GM21576 (cell line): Measurements from ENCODE around the gene GP1BA.

Source experiments
- ATAC-seq: cut with Tn5 transposase; IDR thresholded peaks from one replicate; pipeline ENCODE4 v1.9.1; 2021; ENCODE audit warnings: mild to moderate bottlenecking, moderate library complexity; ENCODE audit not compliant: unreplicated experiment

Gene GP1BA

DNA sequence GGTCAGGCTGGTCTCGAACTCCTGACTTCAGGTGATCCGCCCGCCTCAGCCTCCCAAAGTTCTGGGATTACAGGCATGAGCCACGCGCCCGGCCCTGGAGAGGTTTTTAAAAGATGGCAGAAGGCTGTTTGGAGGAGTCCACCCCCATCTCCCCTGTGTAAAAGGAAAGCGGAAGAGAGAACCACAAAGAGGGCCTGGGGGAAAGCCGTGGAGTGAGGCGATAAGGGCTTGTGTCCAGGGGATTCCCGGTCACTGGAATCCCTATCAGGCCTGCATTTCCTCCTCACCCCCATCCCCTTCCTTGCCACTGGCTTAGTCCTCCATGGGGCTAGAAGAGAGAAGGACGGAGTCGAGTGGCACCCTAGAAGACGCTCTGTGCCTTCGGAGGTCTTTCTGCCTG, at the start of gene GP1BA:
Gene GP1BA (plus strand): TSS at position 315 of the 400 bp plus-strand sequence. CDS start 328 bp downstream, outside the sequence.
- no peak for ATAC-seq

DNA sequence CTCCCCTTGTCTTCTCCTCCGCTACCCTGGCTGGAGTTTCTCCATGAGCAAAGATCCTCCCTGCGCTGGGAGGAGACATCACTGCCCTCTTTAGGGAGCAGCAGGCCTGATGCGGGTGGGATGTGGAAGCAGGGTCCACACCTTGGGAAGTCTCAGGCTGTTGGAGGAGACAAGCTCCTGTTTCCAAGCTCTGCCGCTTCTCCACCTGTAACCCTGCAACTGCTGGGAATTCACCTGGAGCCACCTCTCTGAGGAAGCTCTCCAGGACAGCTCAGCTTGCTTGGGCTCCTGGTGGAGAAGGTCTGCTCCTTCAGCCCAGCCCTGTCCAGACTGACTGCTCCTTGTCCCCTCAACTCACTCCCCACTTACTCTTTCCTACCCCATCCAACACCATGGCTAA, 47.6 kb upstream of the GP1BA start:
- no peak for ATAC-seq

DNA sequence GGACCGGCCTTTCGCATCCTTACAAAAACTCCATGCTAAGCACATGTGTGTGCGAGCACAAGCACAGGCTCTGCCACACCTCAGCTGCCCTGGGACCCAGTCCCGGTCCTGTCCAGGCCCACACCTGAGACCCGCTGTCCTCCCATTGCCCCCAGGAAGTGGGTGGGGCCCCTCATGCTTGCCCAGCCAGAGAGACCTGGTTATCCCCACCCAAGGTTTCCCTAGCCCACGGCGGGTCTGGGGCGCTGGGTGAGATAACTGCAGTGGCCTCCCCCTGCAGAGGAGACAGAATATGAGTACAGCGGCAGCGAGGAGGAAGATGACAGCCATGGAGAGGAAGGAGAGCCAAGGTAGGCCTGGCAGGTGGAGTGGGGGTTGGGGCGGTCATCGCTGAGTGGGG, 45.2 kb upstream of the GP1BA start:
- no peak for ATAC-seq

DNA sequence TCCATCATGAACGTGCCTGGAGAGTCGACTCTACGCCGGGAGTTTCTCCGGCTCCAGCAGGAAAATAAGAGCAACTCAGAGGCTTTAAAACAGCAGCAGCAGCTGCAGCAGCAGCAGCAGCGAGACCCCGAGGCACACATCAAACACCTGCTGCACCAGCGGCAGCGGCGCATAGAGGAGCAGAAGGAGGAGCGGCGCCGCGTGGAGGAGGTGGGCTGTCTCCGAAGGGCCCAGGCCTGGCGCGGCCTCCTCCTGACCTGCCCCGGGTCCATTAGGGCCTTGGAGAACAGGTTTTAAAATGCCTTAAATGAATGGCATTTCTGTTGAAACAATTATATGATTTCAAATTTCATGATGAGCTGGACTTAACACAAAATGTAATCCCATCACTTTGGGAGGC, 44.5 kb upstream of the GP1BA start:
- no peak for ATAC-seq

DNA sequence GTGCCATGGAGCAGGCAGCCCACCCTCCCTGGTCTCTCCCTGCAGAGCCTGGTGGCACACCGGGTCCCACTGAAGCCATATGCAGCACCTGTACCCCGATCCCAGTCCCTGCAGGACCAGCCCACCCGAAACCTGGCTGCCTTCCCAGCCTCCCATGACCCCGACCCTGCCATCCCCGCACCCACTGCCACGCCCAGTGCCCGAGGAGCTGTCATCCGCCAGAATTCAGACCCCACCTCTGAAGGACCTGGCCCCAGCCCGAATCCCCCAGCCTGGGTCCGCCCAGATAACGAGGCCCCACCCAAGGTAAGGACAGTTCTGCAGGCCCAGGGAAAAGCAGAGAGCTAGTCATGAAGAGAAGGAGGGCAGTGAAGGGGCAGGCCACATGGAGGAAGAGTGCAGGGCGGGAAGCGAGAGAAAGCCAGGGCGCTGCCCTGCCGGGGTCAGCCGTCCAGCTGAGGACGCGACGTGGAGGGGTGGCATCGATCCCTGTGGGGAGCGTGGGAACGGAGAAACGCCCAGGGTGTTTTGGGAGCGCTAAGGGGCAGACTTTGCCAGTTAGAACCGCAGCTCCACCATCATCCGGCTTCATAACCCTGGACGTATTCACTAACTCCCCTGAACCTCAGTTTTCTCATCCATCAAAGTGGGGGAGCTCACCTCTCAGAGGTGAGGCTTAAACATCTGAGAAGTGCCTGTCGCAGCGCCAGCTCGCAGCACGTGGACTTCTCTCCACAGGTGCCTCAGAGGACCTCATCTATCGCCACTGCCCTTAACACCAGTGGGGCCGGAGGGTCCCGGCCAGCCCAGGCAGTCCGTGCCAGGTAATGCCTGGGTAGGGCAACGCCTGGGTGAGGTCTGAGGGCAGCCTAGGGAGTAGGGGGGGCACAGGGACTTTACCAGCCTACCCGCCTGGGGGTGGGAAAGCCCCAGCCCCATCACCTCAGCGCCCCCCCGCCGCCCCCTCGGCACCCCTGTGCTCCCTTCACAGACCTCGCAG, 40.4 kb upstream of the GP1BA start:
- no peak for ATAC-seq

DNA sequence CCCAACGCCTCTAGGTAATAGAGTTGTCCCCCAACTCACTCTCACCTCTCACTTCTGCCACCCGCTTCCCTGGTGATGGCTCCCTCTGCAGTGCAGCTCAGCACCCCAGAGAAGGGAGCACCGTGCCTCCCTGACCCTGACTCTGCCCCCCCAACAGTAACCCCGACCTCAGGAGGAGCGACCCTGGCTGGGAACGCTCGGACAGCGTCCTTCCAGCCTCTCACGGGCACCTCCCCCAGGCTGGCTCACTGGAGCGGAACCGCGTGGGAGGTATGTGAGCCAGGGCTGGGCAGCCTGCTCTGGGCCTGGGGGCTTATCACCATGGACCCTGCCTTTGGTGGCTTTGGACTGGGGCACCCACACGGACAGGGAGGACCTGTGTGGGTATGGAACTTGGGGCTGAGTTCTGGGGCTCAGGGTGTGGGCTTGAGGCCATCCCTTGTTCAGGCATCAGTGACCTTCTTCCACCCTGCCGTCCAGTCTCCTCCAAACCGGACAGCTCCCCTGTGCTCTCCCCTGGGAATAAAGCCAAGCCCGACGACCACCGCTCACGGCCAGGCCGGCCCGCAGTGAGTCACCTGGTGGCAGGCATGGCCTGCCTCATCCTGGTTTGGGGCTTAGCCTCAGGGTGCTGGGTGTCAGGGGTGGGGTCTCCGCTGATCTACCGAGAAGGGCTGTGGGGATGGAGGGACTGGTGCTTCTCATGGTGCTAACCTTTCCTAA, 39.4 kb upstream of the GP1BA start:
- no peak for ATAC-seq

DNA sequence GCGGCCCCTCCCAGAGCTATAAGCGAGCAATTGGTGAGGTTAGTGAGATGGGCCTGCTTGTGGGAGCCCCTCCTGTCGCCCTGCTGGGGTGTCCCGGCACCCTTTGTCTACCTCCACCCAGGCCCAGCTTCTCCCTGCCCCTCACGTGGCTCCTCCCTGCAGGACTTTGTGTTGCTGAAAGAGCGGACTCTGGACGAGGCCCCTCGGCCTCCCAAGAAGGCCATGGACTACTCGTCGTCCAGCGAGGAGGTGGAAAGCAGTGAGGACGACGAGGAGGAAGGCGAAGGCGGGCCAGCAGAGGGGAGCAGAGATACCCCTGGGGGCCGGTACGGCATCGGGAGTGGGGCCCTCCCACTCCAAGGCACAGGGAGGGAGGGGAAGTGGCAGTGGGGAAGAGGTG, 38.8 kb upstream of the GP1BA start:
- no peak for ATAC-seq

DNA sequence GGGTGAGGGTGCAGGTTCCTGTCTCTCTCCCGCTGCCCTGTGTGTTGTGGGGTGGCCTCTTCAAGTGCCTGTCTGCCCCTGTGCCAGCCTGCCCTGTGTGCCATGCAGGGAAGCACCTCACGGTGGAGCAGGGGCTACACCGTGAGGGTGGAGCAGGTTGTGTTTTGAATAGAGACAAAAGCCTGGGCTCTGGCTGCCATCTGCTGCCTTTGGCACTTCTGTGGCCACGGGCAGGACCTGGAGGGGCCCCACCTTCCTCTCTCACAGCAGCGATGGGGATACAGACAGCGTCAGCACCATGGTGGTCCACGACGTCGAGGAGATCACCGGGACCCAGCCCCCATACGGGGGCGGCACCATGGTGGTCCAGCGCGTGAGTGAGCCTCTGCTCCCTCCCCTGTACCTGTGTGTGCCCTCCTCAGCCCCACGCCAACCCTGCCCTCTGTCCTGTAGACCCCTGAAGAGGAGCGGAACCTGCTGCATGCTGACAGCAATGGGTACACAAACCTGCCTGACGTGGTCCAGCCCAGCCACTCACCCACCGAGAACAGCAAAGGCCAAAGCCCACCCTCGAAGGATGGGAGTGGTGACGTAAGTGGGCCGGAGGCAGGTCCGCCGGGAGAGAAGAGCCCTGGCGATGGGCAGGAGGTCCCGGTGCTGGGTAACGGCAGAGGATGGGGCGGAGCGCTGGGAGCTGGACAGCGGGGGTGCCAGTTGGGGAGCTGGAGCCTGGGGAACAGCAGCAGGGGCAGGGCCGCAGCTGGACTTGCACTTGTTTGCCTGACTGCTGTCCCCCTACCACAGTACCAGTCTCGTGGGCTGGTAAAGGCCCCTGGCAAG, 38.1 kb upstream of the GP1BA start:
- ATAC-seq: no peak

DNA sequence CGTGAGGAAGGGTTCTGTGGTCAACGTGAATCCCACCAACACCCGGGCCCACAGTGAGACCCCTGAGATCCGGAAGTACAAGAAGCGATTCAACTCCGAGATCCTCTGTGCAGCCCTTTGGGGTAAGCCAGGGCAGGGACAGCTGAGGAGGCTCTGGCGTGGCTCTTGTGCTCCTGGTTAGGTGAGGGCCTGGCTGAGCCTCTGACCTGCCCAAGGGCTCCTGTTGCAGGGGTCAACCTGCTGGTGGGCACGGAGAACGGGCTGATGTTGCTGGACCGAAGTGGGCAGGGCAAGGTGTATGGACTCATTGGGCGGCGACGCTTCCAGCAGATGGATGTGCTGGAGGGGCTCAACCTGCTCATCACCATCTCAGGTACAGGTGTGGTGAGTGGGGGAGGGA, 37.0 kb upstream of the GP1BA start:
- ATAC-seq: no peak

DNA sequence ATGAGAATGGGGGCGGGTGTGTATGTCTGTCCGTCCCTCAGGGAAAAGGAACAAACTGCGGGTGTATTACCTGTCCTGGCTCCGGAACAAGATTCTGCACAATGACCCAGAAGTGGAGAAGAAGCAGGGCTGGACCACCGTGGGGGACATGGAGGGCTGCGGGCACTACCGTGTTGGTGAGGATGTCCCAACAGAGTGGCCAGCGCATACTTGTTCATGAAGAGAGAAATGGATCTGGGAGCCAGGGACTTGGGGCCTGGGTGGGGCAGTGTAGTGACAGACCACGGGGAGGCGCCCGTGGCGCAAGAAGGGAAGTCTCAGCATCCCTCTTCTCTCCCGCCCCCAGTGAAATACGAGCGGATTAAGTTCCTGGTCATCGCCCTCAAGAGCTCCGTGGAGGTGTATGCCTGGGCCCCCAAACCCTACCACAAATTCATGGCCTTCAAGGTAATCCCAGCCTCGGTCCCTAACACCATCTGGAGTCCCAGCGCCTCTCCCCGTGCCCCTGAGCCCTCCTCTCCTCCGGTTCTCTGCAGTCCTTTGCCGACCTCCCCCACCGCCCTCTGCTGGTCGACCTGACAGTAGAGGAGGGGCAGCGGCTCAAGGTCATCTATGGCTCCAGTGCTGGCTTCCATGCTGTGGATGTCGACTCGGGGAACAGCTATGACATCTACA, 36.3 kb upstream of the GP1BA start:
- ATAC-seq: no peak

DNA sequence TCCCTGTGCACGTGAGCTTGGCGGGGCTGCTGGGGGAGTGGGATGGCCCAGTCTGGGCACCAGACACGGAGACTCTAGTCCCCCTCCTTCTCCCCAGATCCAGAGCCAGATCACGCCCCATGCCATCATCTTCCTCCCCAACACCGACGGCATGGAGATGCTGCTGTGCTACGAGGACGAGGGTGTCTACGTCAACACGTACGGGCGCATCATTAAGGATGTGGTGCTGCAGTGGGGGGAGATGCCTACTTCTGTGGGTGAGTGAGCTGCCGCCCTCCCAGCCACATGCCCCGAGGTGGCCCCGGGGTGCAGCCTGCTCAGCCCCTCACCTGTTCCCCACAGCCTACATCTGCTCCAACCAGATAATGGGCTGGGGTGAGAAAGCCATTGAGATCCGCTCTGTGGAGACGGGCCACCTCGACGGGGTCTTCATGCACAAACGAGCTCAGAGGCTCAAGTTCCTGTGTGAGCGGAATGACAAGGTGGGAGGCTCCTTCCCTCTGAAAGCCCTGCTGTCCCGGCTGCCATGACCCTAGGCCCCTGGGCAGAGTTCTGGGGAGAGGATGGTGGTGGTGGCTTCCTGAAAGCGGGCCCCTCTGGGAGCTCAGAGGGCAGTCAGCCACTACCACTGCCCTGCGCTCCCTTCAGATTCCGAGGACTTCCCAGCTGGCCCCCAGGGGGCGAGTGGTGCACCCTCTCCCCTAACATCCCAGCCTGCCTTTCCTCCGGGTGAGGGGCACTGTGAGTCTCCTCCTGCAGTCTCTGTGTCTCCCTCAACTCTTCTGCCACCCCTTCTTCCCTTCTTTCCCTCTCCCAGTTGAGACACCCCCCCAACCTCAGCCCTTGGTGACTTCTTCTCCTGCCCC, 35.5 kb upstream of the GP1BA start:
- ATAC-seq: no peak

DNA sequence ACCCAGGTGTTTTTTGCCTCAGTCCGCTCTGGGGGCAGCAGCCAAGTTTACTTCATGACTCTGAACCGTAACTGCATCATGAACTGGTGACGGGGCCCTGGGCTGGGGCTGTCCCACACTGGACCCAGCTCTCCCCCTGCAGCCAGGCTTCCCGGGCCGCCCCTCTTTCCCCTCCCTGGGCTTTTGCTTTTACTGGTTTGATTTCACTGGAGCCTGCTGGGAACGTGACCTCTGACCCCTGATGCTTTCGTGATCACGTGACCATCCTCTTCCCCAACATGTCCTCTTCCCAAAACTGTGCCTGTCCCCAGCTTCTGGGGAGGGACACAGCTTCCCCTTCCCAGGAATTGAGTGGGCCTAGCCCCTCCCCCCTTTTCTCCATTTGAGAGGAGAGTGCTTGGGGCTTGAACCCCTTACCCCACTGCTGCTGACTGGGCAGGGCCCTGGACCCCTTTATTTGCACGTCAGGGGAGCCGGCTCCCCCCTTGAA, 34.8 kb upstream of the GP1BA start:
- no peak for ATAC-seq

DNA sequence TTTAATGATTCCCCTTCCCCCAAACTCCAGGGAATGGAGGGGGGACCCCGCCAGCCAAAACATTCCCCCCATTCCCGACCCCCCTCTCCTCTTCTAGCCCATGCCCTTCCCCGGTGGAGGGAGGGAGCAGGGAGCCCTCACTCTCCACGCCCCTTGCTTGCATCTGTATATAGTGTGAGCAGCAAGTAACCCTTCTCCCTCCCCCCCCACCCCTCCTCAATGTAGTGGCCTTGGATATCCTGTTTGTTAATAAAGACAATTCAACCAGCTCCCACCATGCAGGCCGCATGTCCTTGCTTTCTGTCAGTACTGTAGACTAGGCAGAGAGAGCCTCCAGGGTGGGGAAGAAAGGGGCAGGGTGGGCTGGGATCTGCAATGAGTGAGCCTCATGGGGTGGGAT, 34.3 kb upstream of the GP1BA start:
- ATAC-seq: no peak

DNA sequence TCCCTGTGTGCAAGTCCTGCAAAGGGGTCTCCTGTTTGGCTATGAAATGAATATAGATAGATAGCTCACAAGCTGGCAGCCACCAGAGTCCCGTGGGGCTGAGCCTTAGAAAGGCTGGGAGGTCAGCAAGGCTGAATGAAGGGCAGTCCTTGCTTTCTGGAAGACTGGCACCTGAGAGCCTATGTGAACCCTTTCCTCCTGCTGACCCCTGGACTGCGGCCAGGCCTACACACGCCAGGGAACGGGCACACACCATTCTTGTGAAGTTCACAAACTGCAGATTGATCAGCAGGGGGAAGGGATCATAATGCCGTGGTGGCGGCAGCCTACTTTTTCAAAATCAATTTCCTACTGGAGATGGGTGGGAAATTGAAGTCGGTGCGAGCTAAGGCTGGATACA, 33.7 kb upstream of the GP1BA start:
- ATAC-seq: no peak

DNA sequence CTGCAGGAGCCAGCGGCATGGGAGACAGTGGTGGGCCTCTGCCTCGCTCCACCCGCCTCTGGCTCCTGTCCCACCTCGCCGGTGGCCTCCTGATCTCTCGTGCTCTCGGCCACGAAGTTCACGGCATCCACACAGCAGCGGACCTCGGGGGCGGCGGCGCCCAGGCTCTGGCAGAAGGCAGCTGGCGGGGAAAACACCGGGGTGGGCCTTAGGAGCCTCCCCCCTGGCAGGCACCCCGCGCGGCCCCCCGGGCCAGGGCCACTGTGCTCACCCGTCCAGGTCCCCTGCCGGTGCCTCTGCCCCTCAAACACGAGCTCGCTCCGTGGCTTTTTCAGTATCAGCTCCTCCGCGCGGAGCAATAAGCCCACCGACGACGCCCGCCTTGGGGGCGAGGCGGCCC, 33.1 kb upstream of the GP1BA start:
- no peak for ATAC-seq

DNA sequence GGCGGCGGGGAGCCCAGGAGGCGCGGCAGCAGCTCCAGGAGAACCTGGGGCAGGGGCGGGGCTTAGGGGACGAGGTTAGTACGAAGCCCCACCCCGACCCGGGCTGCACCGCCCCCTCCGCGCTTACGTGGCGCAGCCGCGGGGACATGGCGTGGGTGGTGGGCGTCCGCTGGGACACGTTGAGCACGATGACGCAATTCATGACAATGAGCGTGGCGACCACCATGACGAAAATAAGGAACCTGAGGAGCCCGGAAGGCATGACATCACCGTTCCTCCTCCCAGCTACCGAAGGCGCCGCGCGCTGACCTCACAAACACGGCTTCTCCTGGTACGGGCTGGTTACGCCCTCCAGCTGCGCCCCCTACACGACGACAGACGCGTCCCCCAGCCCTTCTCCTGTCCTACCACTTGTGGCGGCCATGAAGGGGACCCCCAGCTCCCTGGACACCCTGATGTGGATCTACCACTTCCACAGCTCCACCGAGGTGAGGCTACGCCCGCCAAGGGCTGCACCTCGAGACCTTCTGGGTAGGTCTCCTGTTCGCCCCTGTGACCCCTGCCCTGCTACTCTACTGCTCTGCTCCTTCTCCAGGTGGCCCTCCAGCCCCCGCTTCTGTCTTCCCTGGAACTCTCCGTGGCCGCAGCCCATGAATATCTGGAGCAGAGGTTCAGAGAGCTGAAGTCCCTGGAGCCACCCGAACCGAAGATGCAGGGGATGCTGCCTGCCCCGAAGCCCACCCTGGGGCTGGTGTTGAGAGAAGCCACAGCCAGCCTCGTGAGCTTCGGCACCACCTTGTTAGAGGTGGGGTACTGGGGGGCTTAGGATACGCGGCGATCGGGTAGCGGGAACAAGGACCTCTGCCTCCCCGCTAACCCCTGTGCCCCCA, 32.5 kb upstream of the GP1BA start, which contains the start of gene C17orf107:
Gene C17orf107 (plus strand): TSS at position 196 of the 890 bp plus-strand sequence. CDS start 227 bp downstream, at position 423.
- ATAC-seq: no peak

DNA sequence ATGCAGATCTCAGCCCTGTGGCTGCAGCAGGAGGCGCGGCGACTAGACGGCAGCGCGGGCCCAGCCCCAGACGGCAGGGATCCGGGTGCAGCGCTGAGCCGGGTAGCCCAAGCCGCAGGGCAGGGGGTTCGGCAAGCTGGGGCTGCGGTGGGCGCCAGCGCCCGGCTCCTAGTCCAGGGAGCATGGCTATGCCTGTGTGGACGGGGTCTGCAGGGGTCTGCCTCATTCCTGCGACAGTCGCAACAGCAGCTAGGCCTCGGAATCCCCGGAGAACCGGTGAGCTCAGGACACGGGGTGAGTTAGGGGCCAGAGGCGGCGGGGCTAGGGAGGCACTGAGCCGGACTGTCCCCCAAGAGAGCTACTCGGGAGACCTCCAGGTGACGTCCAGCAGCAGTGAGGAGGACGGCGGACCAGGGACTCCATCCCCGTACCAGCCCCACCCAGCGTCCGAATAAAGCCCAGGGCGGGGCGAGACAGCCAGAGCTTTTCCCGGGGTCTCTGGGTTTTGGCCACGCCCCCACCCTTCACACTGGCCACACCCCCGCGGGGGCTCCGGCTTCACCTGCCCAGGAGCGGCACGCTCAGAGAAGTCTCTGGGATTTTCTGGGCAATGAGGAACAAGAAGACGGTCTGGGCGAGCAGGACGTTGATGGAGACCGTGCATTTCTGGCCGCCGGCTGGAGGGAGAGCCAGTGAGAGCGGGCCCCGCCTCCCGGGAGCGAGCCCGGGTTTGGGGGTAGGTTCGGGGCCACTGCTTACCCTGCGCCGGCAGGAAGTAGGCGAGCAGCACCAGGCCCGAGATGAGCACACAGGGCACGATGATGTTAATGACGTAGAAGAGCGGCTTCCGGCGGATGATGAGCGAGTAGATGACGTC, 31.6 kb upstream of the GP1BA start:
- ATAC-seq: no peak
